Endometrial microvascular endothelial cells (primary cell): ENCODE measurements around the gene TSPAN9. TPM values are rescaled to one million over a fixed set of nuclear protein-coding genes. Genes with fewer than 3 reads are reported as not detected.

Experiments
- in situ Hi-C: cut with HindIII; loops from 2 replicates; pipeline ENCODE4 v1.10.0; 2017; ENCODE audit warnings: low sequenced_read_pairs, low pct_unique_long_range_greater_than_20kb; ENCODE audit errors: inconsistent ontology term
- total RNA-seq: library from RNA; depleted of rRNA; stranded (reverse); fragments of >200 nt; gene quantifications from one replicate; pipeline ENCODE4 v1.2.3, GENCODE V29; 2015; ENCODE audit errors: inconsistent ontology term

The TSPAN9 gene
- total RNA-seq, 1 donor from 2014 or later = 15.9 TPM

- in situ Hi-C loops = loop anchor here (25.0 kb wide), 1 partner anchor 197 kb away; no protein-coding TSS in a partner anchor
Measured at GRCh38 chr12:3090240-3091037, 13.3 kb downstream of the TSPAN9 start.

- in situ Hi-C loops = loop anchor here (25.0 kb wide), 1 partner anchor 196 kb away; no protein-coding TSS in a partner anchor
Measured at GRCh38 chr12:3091038-3091319, 13.8 kb downstream of the TSPAN9 start.

GRCh38 chr12:3091382-3092241, 14.4 kb downstream of the TSPAN9 start:
- in situ Hi-C loops = loop anchor here (25.0 kb wide), 1 partner anchor 196 kb away; no protein-coding TSS in a partner anchor

GRCh38 chr12:3092764-3093163, 15.6 kb downstream of the TSPAN9 start:
- in situ Hi-C loops = loop anchor here (25.0 kb wide), 1 partner anchor 195 kb away; no protein-coding TSS in a partner anchor

- in situ Hi-C loops = loop anchor here (25.0 kb wide), 1 partner anchor 190 kb away; no protein-coding TSS in a partner anchor
Measured at GRCh38 chr12:3097186-3097804, 20.1 kb downstream of the TSPAN9 start.

GRCh38 chr12:3097836-3098235, 20.7 kb downstream of the TSPAN9 start:
- in situ Hi-C loops = loop anchor here (25.0 kb wide), 1 partner anchor 189 kb away; no protein-coding TSS in a partner anchor

GRCh38 chr12:3098436-3098835, 21.3 kb downstream of the TSPAN9 start:
- in situ Hi-C loops = loop anchor here (25.0 kb wide), 1 partner anchor 189 kb away; no protein-coding TSS in a partner anchor

GRCh38 chr12:3099146-3099545, 22.0 kb downstream of the TSPAN9 start:
- in situ Hi-C loops = loop anchor here (25.0 kb wide), 1 partner anchor 188 kb away; no protein-coding TSS in a partner anchor

- in situ Hi-C loops = no loop called here
Measured at GRCh38 chr12:3101309-3102024, 24.3 kb downstream of the TSPAN9 start.

- in situ Hi-C loops = no loop called here
Measured at GRCh38 chr12:3102771-3103410, 25.7 kb downstream of the TSPAN9 start.

- in situ Hi-C loops = no loop called here
Measured at GRCh38 chr12:3103806-3104205, 26.6 kb downstream of the TSPAN9 start.

- in situ Hi-C loops = no loop called here
Measured at GRCh38 chr12:3105690-3106479, 28.7 kb downstream of the TSPAN9 start.

GRCh38 chr12:3106579-3106978, 29.4 kb downstream of the TSPAN9 start:
- in situ Hi-C loops = no loop called here

- in situ Hi-C loops = no loop called here
Measured at GRCh38 chr12:3107071-3107583, 29.9 kb downstream of the TSPAN9 start.

GRCh38 chr12:3107954-3108353, 30.8 kb downstream of the TSPAN9 start:
- in situ Hi-C loops = no loop called here

GRCh38 chr12:3110578-3110977, 33.4 kb downstream of the TSPAN9 start:
- in situ Hi-C loops = no loop called here

GRCh38 chr12:3113671-3114325, 36.6 kb downstream of the TSPAN9 start:
- in situ Hi-C loops = no loop called here
